Ovary (tissue), 3 donors: ENCODE measurements around the gene OR14A2.

Experiments
- EP300 ChIP-seq: sonication (generic); formaldehyde crosslinking; IDR thresholded peaks from one replicate; pipeline ENCODE4 v1.6.1; 2017; ENCODE audit warnings: antibody characterized with exemption
- POLR2A ChIP-seq: fragments of 450-650 bp; IDR thresholded peaks from one replicate; pipeline ENCODE4 v1.6.1; 2017; ENCODE audit warnings: antibody characterized with exemption, mild to moderate bottlenecking, moderate library complexity
- TF ChIP-seq, protein P1 (sequence below), 3 donors: fragments of 450-650 bp in 2 of 3; fragments of 200-600 bp in 1 of 3; IDR thresholded peaks; one replicate each; pipeline versions ENCODE4 v1.5.1 to v1.8.0; 2016 to 2022; ENCODE audit warnings: antibody characterized with exemption in 3 of 3, mild to moderate bottlenecking in 1 of 3
- donor health status: DM: no; HTN: no; CAD: no.

DNA sequence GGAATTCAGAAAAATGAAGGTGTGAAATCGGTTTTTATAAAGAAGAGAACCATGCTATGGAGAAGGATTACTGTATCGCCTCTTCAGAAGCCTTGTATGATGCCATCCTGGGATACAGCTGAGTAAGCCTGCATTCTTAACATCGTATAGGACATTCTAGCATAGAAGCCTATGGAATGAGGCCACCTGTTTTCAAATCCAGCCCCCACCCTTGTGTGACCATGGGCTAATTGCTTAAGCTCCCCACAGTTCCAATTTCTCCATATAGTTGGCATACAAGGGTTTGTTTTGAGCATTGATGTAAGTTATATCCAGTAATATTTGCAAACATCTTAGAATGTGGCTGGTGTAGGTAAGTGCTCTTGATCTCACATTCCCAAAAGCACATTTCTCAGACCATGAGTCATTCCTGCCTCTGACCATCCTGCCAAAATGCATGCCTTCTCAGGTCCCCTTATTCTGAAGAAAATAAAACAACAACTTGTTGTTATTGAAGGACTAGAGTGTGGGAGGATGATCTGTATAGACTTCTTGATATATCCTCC, 1.5 kb downstream of the OR14A2 start:
- TF ChIP-seq, protein P1, sequence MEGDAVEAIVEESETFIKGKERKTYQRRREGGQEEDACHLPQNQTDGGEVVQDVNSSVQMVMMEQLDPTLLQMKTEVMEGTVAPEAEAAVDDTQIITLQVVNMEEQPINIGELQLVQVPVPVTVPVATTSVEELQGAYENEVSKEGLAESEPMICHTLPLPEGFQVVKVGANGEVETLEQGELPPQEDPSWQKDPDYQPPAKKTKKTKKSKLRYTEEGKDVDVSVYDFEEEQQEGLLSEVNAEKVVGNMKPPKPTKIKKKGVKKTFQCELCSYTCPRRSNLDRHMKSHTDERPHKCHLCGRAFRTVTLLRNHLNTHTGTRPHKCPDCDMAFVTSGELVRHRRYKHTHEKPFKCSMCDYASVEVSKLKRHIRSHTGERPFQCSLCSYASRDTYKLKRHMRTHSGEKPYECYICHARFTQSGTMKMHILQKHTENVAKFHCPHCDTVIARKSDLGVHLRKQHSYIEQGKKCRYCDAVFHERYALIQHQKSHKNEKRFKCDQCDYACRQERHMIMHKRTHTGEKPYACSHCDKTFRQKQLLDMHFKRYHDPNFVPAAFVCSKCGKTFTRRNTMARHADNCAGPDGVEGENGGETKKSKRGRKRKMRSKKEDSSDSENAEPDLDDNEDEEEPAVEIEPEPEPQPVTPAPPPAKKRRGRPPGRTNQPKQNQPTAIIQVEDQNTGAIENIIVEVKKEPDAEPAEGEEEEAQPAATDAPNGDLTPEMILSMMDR (IDR thresholded peaks at IDR 0.05), result no peak
- TF ChIP-seq POLR2A, result no peak
- TF ChIP-seq EP300, result no peak
